ENCODE results near the gene TMEM47.

The TMEM47 gene

DNA sequence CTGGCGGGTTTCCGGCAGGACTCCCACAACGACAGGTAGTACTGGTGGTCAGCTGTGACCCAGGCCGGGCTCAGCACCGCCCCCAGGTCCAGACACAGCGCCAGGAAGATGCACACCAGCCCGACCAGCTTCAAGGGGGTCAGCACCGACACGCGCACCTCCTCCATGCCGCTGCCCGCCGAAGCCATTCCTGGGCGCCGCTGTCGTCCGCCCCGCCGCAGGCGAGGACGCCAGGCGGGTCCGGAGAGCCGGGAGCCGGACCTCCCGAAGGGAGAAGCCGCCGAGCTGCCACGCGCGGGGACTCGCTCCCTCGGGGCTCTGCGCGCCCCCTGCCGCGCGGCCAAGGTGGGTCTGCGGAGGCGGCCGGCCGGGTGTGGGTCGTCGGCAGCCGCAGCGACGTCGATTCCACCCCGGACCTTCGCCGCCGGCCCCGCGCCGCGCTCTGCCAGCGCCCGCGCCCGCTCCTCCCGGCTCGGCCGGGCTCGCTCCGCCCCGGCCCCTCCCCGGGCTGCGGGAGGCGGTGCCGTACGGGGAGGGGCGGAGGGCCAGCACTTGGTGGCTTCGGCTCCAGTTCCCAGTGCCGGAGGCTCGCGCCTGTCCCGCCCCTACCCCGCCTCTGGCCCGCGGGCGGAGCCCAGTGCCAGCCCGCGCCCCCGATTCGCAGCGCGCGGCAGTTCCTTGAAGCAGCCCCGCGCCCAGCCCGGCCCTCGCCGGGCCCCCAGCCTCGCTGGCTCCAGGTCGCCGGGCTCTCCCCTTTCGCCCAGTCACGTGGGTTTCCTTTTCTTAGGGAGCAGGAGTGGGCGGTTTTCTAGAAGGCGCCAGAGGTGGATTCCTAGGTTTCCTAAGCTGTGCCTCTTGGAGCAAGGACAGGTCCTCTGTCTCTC is at the start of gene TMEM47:
Gene TMEM47 (minus strand): TSS at position 444 of the 884 bp plus-strand sequence. CDS start 256 bp downstream, at position 188.
- peak; percentile 79 for DNase-seq

GRCh38 chrX:34687095-34687494 is 30.0 kb upstream of the TMEM47 start:
- no peak for DNase-seq

DNA sequence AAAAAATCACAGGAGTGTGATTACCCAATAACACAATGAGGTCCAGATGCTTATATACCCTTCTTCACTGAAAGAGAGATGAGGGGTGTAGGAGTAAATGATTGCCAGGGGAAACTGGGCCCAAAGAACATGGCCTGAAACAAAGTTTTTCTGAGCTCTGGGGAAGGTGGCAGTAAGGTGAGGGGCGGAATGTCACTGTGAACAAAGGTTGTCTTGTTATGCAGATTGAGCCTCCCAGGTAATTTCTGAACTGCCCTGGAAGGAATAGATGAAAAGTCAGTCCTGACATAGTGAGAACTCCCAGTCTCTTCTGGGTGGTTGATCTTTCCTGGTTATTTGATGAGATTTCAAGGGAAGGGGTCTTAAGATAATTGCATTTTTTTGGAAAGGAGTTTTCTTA is 2.5 kb upstream of the TMEM47 start:
- no peak for DNase-seq

GRCh38 chrX:34658326-34658725 is 1.2 kb upstream of the TMEM47 start:
- DNase-seq: no peak

GRCh38 chrX:34657726-34658070 is 613 bp upstream of the TMEM47 start:
- DNase-seq: no peak

GRCh38 chrX:34656467-34656841 is 631 bp downstream of the TMEM47 start:
- no peak for DNase-seq

- no peak for DNase-seq
Measured at GRCh38 chrX:34655501-34656455, 1.3 kb downstream of the TMEM47 start.

GRCh38 chrX:34654696-34655490 is 2.2 kb downstream of the TMEM47 start:
- no peak for DNase-seq

GRCh38 chrX:34653811-34654210 is 3.3 kb downstream of the TMEM47 start:
- DNase-seq: peak; percentile 16

DNA sequence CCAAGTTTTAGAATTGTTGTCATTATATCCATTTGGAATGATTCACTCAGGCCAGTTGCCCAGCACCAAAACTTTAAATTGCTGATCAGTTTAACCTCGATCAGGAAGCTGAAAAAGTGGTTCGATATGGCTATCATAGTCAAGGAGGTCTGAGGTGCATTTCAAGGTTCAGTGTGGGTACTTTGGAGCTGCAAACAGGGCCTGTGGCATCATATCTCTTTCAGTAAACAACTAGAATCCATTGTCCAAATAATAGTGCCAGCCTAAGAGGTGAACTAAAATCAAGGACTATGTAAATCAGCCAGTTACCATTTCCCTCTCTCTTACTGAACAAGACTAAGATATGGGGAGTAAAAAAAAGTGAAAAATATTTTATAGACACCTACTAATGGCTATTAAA is 14.2 kb downstream of the TMEM47 start:
- DNase-seq: no peak

DNA sequence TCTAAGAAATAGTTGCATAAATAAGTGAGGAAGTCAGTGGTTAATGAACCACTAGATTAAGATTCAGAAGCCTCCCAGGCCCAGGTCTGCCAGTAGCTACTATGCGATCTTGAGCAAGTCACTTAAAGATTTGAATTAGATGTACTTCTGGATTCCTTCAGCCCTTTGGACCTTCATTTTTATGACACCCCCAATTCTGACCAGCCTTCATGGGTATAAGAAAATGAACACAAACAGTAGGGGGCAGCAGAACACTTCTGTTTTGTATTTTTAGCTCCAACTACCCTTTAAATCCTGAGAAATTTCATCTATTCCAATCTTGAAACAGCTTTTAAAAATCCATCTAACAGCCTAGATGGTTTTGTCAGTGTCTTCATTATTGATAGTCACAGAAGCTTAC is 19.0 kb downstream of the TMEM47 start:
- peak; percentile 54 for DNase-seq

DNA sequence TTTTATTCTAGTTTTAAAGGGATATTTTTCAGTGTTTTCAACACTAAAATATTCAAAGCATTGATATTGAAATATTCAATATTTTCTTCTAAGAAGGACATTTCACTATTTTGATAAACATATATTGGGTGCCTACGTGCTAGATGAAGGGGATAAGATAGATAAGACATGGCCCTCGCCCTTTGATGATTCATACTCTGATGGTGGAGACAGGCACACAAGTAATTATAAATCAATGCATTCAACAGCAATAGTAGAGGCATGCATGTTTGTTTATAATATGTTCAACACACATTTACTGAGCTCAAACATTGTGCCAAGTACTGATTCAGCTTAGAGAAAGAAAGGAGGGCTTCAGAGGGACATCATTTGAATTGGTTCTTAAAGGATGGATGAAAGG is 22.7 kb downstream of the TMEM47 start:
- no peak for DNase-seq

DNA sequence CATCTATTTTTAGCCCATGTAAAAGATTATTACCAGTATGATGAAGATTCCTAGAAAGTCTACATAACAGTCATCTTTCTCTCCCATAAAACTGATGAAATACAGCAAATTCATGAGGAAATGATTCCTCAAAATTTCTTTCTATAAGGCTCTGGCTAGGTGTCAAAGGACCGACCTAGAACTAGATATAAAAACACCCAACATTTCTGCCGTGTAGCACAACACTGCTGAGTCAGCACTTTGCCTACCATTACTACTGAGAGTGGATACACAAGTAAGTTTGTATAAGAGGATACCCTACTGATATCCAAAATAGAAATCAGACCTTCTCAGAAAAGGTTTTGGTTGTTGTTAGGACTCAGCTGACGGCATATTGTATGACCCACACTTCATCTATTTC is 24.7 kb downstream of the TMEM47 start:
- no peak for DNase-seq

GRCh38 chrX:34631479-34632220 is 25.4 kb downstream of the TMEM47 start:
- DNase-seq: no peak

DNA sequence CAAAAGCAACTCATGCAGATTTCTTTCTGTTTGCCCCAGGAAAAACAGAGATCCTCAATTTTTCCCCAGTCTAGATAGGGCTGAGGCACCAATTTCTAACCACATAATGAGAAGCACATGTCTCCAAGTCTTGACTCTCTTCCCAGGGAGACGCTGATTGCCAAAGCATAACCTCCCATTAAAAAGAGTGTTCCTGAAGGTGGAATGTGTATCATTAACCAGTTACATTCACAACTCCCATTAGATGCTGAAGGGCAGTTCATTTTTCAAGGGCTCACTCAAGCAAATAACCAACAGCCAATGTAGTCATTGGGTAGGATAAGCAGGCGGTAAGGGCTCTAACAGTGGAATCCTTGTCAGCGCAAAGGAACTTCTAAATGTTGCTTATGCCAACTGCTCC is 27.5 kb downstream of the TMEM47 start:
- DNase-seq: no peak

GRCh38 chrX:34624416-34624815 is 32.7 kb downstream of the TMEM47 start:
- DNase-seq: no peak

GRCh38 chrX:34619920-34620319 is 37.2 kb downstream of the TMEM47 start:
- no peak for DNase-seq

- DNase-seq: no peak
Measured at GRCh38 chrX:34612036-34612435, 45.0 kb downstream of the TMEM47 start.

DNA sequence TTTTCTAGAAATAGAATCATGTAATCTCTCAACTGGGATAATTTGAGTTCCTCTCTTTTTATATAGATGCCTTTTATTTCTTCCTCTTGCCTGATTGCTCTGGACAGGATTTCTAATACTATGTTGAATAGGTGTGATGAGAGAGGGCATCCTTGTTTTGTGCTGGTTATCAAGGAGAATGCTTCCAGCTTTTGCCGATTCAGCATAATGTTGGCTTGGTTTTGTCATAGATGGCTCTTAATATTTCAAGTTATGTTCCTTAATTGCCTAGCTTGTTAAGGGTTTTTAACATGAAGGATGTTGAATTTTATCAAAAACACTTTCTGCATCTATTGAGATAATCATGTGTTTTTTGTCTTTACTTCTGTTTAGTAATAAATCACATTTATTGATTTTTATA is 58.7 kb downstream of the TMEM47 start:
- no peak for DNase-seq

- no peak for DNase-seq
Measured at GRCh38 chrX:34586936-34587335, 70.1 kb downstream of the TMEM47 start.

- DNase-seq: no peak
Measured at GRCh38 chrX:34586346-34586911, 70.7 kb downstream of the TMEM47 start.

DNA sequence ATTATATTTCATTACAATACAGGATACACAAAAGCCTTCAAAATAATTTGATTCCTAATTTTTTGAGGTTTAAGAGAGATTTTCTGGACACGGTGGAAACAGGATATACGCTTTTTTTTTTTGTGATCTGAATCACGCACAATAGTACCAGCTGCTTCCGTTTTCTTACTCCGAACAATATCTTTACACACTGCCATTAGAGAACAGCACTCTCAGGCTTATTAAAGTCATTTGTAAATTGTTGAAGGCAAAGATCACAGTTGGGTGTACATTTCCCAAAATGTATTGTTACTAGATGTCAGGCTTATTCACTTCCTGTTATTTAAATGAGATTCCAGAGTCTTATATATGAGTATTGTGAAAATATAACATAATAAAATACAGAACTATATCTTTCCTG is 71.5 kb downstream of the TMEM47 start:
- no peak for DNase-seq
